GM12864 (cell line): ENCODE measurements around the gene ANKFN1.

Experiments used
- DNase-seq: peaks from one replicate; pipeline ENCODE4 v3.0.0-alpha.2; 2011; ENCODE audit warnings: low read depth
- H3K4me3 ChIP-seq: 2 replicates; pipeline ENCODE4 v1.5.1; 2011; ENCODE audit warnings: mild to moderate bottlenecking, low read depth, low read length, control low read depth
- CTCF ChIP-seq: IDR thresholded peaks from 2 replicates; pipeline ENCODE4 v1.5.1; 2011; ENCODE audit warnings: low read depth, mild to moderate bottlenecking, moderate library complexity, low read length, control low read depth, inconsistent platforms; ENCODE audit errors: missing control alignments

Gene ANKFN1

GRCh38 chr17:56114469-56114868 lies 38.8 kb upstream of the ANKFN1 start:
- no peak for DNase-seq
- TF ChIP-seq CTCF = no peak
- H3K4me3 ChIP-seq = no peak overlapping the region

- DNase-seq = no peak
- no peak overlapping the region for H3K4me3 ChIP-seq
- no peak for TF ChIP-seq CTCF
Observed at GRCh38 chr17:56119191-56119590, 34.1 kb upstream of the ANKFN1 start.

- H3K4me3 ChIP-seq = no peak overlapping the region
- no peak for TF ChIP-seq CTCF
- no peak for DNase-seq
Observed at GRCh38 chr17:56119936-56120335, 33.3 kb upstream of the ANKFN1 start.

- H3K4me3 ChIP-seq = no peak overlapping the region
- no peak for TF ChIP-seq CTCF
- DNase-seq = no peak
Observed at GRCh38 chr17:56121191-56122051, 31.9 kb upstream of the ANKFN1 start.

GRCh38 chr17:56125830-56126819 lies 27.1 kb upstream of the ANKFN1 start:
- no peak for DNase-seq
- no peak overlapping the region for H3K4me3 ChIP-seq
- peak; percentile 45 for TF ChIP-seq CTCF

- TF ChIP-seq CTCF = no peak
- no peak for DNase-seq
- no peak overlapping the region for H3K4me3 ChIP-seq
Observed at GRCh38 chr17:56130026-56130425, 23.2 kb upstream of the ANKFN1 start.
